Esophagus muscularis mucosa (tissue), 4 donors: Measurements from ENCODE around the gene DMWD. TPM values are rescaled to one million over a fixed set of nuclear protein-coding genes. Genes with fewer than 3 reads are reported as not detected.

ENCODE experiments used
- DNase-seq: peaks from one replicate; pipeline ENCODE4 v3.0.0-alpha.2; 2017; ENCODE audit errors: extremely low spot score
- H3K27ac ChIP-seq, 4 donors: fragments of 200-600 bp; sonication (generic); replicated peaks in 1 of 4; 1 replicate in 3 of 4; 2 replicates in 1 of 4; pipeline ENCODE4 v1.5.1; 2016 to 2019; ENCODE audit warnings: mild to moderate bottlenecking in 1 of 4
- H3K27me3 ChIP-seq, 4 donors: fragments of 200-600 bp; sonication (generic); one replicate each; pipeline versions ENCODE4 v1.5.1 to v1.6.0; 2016 to 2019
- H3K36me3 ChIP-seq, 4 donors: fragments of 200-600 bp; sonication (generic); one replicate each; pipeline ENCODE4 v1.5.1; 2016 to 2019
- H3K4me1 ChIP-seq, 4 donors: fragments of 200-600 bp; sonication (generic); one replicate each; pipeline ENCODE4 v1.5.1; 2016 to 2019
- H3K4me3 ChIP-seq, 4 donors: fragments of 200-600 bp; sonication (generic); 1 replicate in 2 of 4; 2 replicates in 2 of 4; pipeline ENCODE4 v1.5.1; 2016 to 2019; ENCODE audit warnings: mild to moderate bottlenecking in 4 of 4, moderate library complexity in 1 of 4
- H3K9me3 ChIP-seq, 4 donors: fragments of 200-600 bp; sonication (generic); 1 replicate in 3 of 4; 2 replicates in 1 of 4; pipeline ENCODE4 v1.5.1; 2016 to 2019
- EP300 ChIP-seq: sonication (generic); formaldehyde crosslinking; IDR thresholded peaks from one replicate; pipeline ENCODE4 v1.6.1; 2017; ENCODE audit warnings: antibody characterized with exemption
- POLR2A ChIP-seq: fragments of 450-650 bp; IDR thresholded peaks from one replicate; pipeline ENCODE4 v1.6.1; 2017; ENCODE audit warnings: antibody characterized with exemption, moderate library complexity, mild to moderate bottlenecking, low read depth
- POLR2AphosphoS5 ChIP-seq, 2 donors: sonication (generic); formaldehyde crosslinking; IDR thresholded peaks; one replicate each; pipeline ENCODE4 v1.6.1; 2017; ENCODE audit warnings: antibody characterized with exemption in 2 of 2
- WGBS: methylation state at CpG from one replicate; pipeline ENCODE4 v1.1.5; 2018; 5-methylcytosine and 5-hydroxymethylcytosine counted together
- intact Hi-C: fragments of 100-400 bp; cut with DNase I; formaldehyde crosslinking; loops from one replicate; pipeline ENCODE4 v1.15.1; 2023
- total RNA-seq, 4 donors: library from RNA; depleted of rRNA; stranded (reverse); fragments of >200 nt; gene quantifications; one replicate each; pipeline versions ENCODE4 v1.1.0 to v1.2.1, GENCODE V29; 2016
- TF ChIP-seq, protein P1 (sequence below), 3 experiments: fragments of 200-600 bp in 2 of 3; fragments of 450-650 bp in 1 of 3; sonication (generic) in 2 of 3; IDR thresholded peaks; one replicate each; pipeline ENCODE4 v1.5.1; 2017 to 2019; ENCODE audit warnings: antibody characterized with exemption in 3 of 3, mild to moderate bottlenecking in 2 of 3, moderate library complexity in 1 of 3

Gene DMWD
- total RNA-seq, 4 donors from 2014 or later = 56.0 to 88.7 (median 63.3) TPM

DNA sequence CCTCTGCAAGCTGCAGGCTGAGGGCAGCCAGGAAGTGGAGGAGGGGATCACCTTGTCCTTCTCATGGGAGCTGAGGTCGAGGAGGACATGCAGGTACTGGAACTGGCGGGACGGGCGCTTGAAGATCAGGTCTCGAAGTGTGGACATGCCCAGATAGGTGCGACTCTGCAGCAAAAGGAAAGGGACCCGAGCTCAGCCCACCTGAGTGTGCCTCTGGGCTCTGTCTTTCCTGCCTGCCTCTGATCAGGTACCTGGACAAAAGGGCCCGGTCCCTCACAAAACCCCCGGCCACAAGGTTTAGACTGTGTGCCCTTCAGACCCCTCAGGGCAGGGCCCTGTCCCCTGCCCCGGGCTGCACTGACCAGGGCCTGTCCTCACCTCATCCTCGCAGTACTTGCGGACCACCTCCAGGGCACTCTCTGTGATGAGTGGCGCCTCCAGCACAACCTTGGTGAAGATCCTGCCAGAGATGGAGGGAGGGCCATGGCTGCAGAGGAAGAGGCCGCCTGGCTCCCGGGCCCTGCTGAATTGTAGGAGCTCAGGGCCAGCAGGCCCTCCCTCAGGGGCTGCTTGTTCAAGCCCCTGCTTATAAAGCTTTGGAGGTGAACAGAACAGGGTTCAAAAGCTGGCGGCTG, 34.9 kb upstream of the DMWD start:
- no peak overlapping the region for H3K27ac ChIP-seq
- H3K27me3 ChIP-seq = no peaks in the 10 kb centered on the region
- no peaks in the 10 kb centered on the region for H3K9me3 ChIP-seq
- WGBS = 93% methylated on average over 10 of the region's 16 CpGs
- intact Hi-C loops = no loop called here
- H3K4me1 ChIP-seq = peaks cover 0 to 13% (median 9%) of the 10 kb centered on the region in 4 donors
- peaks cover 87 to 100% (median 99%) of the 10 kb centered on the region in 4 donors for H3K36me3 ChIP-seq
- no peak for DNase-seq
- H3K4me3 ChIP-seq = no peak overlapping the region
- TF ChIP-seq EP300 (no peak), POLR2A (no peak), POLR2AphosphoS5 (IDR thresholded peaks at IDR 0.05) (no peak)
- TF ChIP-seq, protein P1, sequence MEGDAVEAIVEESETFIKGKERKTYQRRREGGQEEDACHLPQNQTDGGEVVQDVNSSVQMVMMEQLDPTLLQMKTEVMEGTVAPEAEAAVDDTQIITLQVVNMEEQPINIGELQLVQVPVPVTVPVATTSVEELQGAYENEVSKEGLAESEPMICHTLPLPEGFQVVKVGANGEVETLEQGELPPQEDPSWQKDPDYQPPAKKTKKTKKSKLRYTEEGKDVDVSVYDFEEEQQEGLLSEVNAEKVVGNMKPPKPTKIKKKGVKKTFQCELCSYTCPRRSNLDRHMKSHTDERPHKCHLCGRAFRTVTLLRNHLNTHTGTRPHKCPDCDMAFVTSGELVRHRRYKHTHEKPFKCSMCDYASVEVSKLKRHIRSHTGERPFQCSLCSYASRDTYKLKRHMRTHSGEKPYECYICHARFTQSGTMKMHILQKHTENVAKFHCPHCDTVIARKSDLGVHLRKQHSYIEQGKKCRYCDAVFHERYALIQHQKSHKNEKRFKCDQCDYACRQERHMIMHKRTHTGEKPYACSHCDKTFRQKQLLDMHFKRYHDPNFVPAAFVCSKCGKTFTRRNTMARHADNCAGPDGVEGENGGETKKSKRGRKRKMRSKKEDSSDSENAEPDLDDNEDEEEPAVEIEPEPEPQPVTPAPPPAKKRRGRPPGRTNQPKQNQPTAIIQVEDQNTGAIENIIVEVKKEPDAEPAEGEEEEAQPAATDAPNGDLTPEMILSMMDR (IDR thresholded peaks at IDR 0.05) = no peak

DNA sequence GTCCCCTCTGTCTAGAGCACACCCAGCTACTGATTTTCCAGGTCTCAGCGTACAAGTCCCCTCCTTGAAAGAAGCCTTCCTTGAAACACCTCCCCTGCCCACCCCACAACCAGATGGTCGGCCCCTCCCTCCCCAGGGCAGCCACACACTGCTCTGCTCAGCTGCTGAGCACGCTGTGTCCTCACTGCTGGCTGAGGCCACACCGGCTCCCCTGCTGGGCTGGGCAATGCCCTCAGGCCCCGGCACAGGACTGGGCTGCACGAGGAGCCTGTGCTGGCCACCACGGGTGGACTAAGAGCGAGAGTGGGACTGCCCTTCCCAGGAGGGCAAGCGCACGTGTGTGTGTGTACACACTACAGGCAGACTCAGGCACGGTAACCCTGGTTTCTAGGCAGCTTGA, 34.3 kb upstream of the DMWD start:
- Histone ChIP-seq H3K4me1 (peaks cover 0 to 13% (median 9%) of the 10 kb centered on the region in 4 donors), H3K27me3 (no peaks in the 10 kb centered on the region), H3K27ac (no peak overlapping the region), H3K9me3 (no peaks in the 10 kb centered on the region), H3K36me3 (peaks cover 83 to 98% (median 96%) of the 10 kb centered on the region in 4 donors), H3K4me3 (no peak overlapping the region)
- no peak for DNase-seq
- TF ChIP-seq POLR2A (no peak), EP300 (no peak), POLR2AphosphoS5 (IDR thresholded peaks at IDR 0.05) (no peak)
- TF ChIP-seq, protein P1 (IDR thresholded peaks at IDR 0.05) = no peak
- intact Hi-C loops = no loop called here
- WGBS = 87% methylated on average over 8 of the region's 11 CpGs

DNA sequence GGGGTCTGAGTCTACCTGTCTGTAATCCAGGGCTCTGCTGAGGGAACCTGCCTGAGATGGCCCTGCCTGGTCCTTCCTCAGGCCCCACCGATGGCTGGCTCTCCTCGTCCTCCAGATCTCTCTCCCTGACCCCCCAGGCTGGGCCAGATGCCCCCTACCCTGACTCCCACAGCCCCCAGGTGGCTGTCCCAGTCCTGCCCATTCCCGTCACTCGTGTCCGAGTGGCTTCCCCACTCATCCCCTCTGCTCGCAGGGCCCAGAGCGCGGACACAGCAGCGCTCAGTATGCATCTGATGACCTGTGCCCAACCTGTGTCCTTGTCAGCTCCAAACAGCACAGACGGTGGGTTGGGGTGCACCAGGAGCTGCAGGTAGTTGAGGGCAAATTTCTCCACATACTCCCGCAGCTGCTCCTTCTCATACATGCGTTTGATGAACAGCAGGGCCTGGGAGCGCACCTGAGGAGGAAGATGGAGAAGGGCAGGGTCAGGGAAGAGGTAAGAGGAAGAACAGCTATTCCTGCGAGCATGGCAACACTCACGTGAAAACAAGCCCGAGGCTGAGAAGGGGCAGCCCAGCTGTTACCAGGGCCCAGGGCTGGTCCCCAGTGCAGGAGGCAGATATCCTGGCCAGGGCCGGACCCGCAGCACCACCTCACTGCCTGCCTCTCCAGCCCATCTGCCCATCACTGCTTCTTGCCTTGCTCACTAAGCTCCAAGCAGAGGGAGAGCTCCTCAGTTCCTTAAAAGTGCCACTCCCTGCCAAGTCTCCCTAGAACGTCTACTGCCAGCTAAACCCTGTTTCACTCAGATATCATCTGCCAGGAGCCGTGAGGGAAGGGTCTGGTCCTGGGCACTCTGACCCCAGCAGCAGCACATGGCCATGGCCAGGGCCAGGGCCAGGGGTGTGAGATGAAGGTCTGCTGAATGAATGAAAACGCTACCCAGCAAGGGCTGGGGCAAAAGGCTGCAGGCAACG, 33.6 kb upstream of the DMWD start:
- H3K27ac ChIP-seq = no peak overlapping the region
- intact Hi-C loops = no loop called here
- DNase-seq = no peak
- TF ChIP-seq POLR2A = no peak
- no peak for TF ChIP-seq POLR2AphosphoS5 (IDR thresholded peaks at IDR 0.05)
- TF ChIP-seq EP300 = no peak
- TF ChIP-seq, protein P1 (IDR thresholded peaks at IDR 0.05) = no peak
- WGBS = 81% methylated on average over 22 of the region's 22 CpGs
- no peak overlapping the region for H3K4me3 ChIP-seq
- no peaks in the 10 kb centered on the region for H3K27me3 ChIP-seq
- no peaks in the 10 kb centered on the region for H3K9me3 ChIP-seq
- peaks cover 75 to 98% (median 96%) of the 10 kb centered on the region in 4 donors for H3K36me3 ChIP-seq
- peaks cover 0 to 13% (median 9%) of the 10 kb centered on the region in 4 donors for H3K4me1 ChIP-seq

DNA sequence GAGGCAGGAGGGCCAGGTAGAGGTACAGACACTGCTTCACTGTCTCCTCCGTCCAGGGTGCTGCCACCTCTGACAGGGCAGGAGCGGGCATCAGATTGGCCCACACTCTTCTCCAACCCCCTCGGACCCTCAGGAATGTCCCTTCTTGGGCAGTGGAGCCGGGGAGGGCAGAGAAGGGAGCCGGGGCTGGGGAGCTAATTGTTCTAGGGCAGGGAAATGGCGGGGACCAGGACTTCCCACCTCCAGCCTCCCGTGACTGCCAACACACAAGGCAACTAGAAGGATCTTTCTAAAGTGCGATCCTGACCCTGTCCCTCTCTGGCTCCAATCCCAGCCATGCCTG, 32.6 kb upstream of the DMWD start:
- Histone ChIP-seq H3K36me3 (peaks cover 66 to 98% (median 96%) of the 10 kb centered on the region in 4 donors), H3K4me1 (peaks cover 0 to 13% (median 9%) of the 10 kb centered on the region in 4 donors), H3K9me3 (no peaks in the 10 kb centered on the region), H3K4me3 (no peak overlapping the region), H3K27me3 (no peaks in the 10 kb centered on the region), H3K27ac (no peak overlapping the region)
- intact Hi-C loops = no loop called here
- WGBS = 86% methylated on average over 8 of the region's 8 CpGs
- TF ChIP-seq EP300 (no peak), POLR2A (no peak), POLR2AphosphoS5 (IDR thresholded peaks at IDR 0.05) (no peak)
- TF ChIP-seq, protein P1 (IDR thresholded peaks at IDR 0.05) = no peak
- DNase-seq = no peak
